Measurements from ENCODE around the gene SPACA1. TPM values are rescaled to one million over a fixed set of nuclear protein-coding genes. Genes with fewer than 3 reads are reported as not detected.

SPACA1 gene
- total RNA-seq, 2 experiments from 2014 or later = not detected

- POLR2A ChIA-PET = no interaction called here
- H3K4me3 Mint-ChIP-seq = no peak overlapping the region
- H3K36me3 Mint-ChIP-seq (ENCODE audit: low read depth) = no peaks in the 10 kb centered on the region
- H3K4me1 Mint-ChIP-seq = no peaks in the 10 kb centered on the region
- no peak overlapping the region for H3K27ac Mint-ChIP-seq
- H3K27me3 Mint-ChIP-seq = no peaks in the 10 kb centered on the region
- no peak for DNase-seq
- H3K9me3 Mint-ChIP-seq = no peaks in the 10 kb centered on the region
- CTCF ChIA-PET = no interaction called here
Observed at GRCh38 chr6:88116276-88116675, 68.6 kb downstream of the SPACA1 start.

Other genes with a start within 250 kb of the SPACA1 start
- not detected for gene CNR1, start 118.5 kb downstream of the SPACA1 start, total RNA-seq